Endodermal cell (in vitro differentiated cells): ENCODE results near the gene AGPAT3. TPM values are rescaled to one million over a fixed set of nuclear protein-coding genes. Genes with fewer than 3 reads are reported as not detected.

Experiments used
- DNase-seq: peaks from one replicate; pipeline ENCODE4 v3.0.0-alpha.2; 2017
- H3K27ac ChIP-seq: 2 replicates; pipeline ENCODE4 v1.5.1; 2013; ENCODE audit warnings: mild to moderate bottlenecking, low read depth, low read length, moderate library complexity
- H3K27me3 ChIP-seq: 2 replicates; pipeline ENCODE4 v1.6.1; 2013; ENCODE audit warnings: mild to moderate bottlenecking, low read length, moderate library complexity; ENCODE audit not compliant: insufficient read depth, control insufficient read depth, poor library complexity, severe bottlenecking
- H3K36me3 ChIP-seq: 2 replicates; pipeline ENCODE4 v1.7.0; 2013; ENCODE audit warnings: mild to moderate bottlenecking, low read length, moderate library complexity; ENCODE audit not compliant: control insufficient read depth, insufficient read depth
- H3K4me1 ChIP-seq: one replicate; pipeline ENCODE4 v1.7.0; 2013; ENCODE audit warnings: low read length; ENCODE audit not compliant: control insufficient read depth, insufficient read depth
- H3K4me3 ChIP-seq: 2 replicates; pipeline ENCODE4 v1.5.1; 2013; ENCODE audit warnings: mild to moderate bottlenecking, low read length, moderate library complexity
- H3K9ac ChIP-seq: 2 replicates; pipeline ENCODE4 v1.6.1; 2013; ENCODE audit warnings: mild to moderate bottlenecking, low read length, moderate library complexity; ENCODE audit not compliant: poor library complexity, severe bottlenecking; ENCODE audit errors: extremely low read depth
- H3K9me3 ChIP-seq: 2 replicates; pipeline ENCODE4 v1.6.1; 2013; ENCODE audit warnings: mild to moderate bottlenecking, low read length, moderate library complexity; ENCODE audit not compliant: control insufficient read depth
- H3K27ac Mint-ChIP-seq: 2 replicates; pipeline ENCODE4 v1.8.0; 2020; ENCODE audit warnings: mixed read lengths
- H3K27me3 Mint-ChIP-seq: 2 replicates; pipeline ENCODE4 v1.8.0; 2021; ENCODE audit warnings: mild to moderate bottlenecking, mixed read lengths; ENCODE audit not compliant: insufficient read depth
- H3K36me3 Mint-ChIP-seq: 2 replicates; pipeline ENCODE4 v1.8.0; 2020; ENCODE audit warnings: low read depth, mixed read lengths
- H3K4me1 Mint-ChIP-seq: 2 replicates; pipeline ENCODE4 v1.8.0; 2020; ENCODE audit warnings: mixed read lengths
- H3K4me3 Mint-ChIP-seq: 2 replicates; pipeline ENCODE4 v1.8.0; 2020; ENCODE audit warnings: mild to moderate bottlenecking, moderate library complexity, mixed read lengths
- H3K9me3 Mint-ChIP-seq: 2 replicates; pipeline ENCODE4 v1.8.0; 2020; ENCODE audit warnings: mild to moderate bottlenecking, mixed read lengths
- WGBS, 2 experiments: methylation state at CpG; one replicate each; pipeline versions ENCODE4 v1.1.5 to v1.1.7; 2013; ENCODE audit warnings: missing lambda C conversion rate in 2 of 2, mixed read lengths in 1 of 2; ENCODE audit not compliant: insufficient coverage in 1 of 2, insufficient read length in 1 of 2; 5-methylcytosine and 5-hydroxymethylcytosine counted together
- total RNA-seq, 2 donors: library from RNA; stranded (reverse); fragmentation: NEBNext Ultra II Directional in 1 of 2; extraction: Animal tissue kit (Norgen Biotek cat#: 25700) in 1 of 2; gene quantifications; 2 replicates in 1 of 2; 3 replicates in 1 of 2; pipeline ENCODE4 v1.2.1, GENCODE V29; 2021
- TF ChIP-seq, protein P1 (sequence below): fragments of 200-600 bp; sonication (generic); conservative IDR thresholded peaks from 2 replicates; pipeline ENCODE4 v1.5.0; 2021; ENCODE audit warnings: antibody characterized with exemption, mild to moderate bottlenecking

AGPAT3 gene
- total RNA-seq, 2 donors from 2014 or later = 44.0 to 74.4 TPM

DNA sequence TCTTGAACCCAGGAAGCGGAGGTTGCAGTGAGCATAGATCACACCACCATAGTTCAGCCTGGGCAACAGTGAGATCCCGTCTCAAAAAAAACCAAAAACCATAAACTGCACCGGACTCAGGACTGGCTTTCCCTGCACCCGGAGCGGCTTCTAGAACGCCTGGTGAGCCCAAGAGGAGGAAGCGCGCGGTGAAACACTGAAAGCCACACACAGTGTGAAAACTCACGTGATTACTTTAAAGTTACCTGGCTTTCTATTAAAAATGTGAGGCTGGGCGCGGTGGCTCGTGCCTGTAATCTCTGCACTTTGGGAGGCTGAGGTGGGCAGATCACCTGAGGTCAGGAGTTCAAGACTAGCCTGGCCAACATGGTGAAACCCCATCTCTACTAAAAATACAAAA, 140.0 kb downstream of the AGPAT3 start:
- H3K27ac ChIP-seq = no peak overlapping the region
- no peaks in the 10 kb centered on the region for H3K4me1 ChIP-seq
- no peak overlapping the region for H3K9ac ChIP-seq
- TF ChIP-seq, protein P1, sequence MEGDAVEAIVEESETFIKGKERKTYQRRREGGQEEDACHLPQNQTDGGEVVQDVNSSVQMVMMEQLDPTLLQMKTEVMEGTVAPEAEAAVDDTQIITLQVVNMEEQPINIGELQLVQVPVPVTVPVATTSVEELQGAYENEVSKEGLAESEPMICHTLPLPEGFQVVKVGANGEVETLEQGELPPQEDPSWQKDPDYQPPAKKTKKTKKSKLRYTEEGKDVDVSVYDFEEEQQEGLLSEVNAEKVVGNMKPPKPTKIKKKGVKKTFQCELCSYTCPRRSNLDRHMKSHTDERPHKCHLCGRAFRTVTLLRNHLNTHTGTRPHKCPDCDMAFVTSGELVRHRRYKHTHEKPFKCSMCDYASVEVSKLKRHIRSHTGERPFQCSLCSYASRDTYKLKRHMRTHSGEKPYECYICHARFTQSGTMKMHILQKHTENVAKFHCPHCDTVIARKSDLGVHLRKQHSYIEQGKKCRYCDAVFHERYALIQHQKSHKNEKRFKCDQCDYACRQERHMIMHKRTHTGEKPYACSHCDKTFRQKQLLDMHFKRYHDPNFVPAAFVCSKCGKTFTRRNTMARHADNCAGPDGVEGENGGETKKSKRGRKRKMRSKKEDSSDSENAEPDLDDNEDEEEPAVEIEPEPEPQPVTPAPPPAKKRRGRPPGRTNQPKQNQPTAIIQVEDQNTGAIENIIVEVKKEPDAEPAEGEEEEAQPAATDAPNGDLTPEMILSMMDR = no peak
- H3K4me3 ChIP-seq = no peak overlapping the region
- WGBS, 2 experiments = 93 to 94% methylated on average over 10 to 13 of the region's 13 CpGs
- Mint-ChIP-seq H3K4me3 (no peak overlapping the region), H3K9me3 (no peaks in the 10 kb centered on the region), H3K4me1 (peaks cover 1% of the 10 kb centered on the region), H3K27ac (no peak overlapping the region), H3K27me3 (no peaks in the 10 kb centered on the region), H3K36me3 (no peaks in the 10 kb centered on the region)
- H3K27me3 ChIP-seq = no peaks in the 10 kb centered on the region
- no peaks in the 10 kb centered on the region for H3K36me3 ChIP-seq
- H3K9me3 ChIP-seq = no peaks in the 10 kb centered on the region
- DNase-seq = no peak

DNA sequence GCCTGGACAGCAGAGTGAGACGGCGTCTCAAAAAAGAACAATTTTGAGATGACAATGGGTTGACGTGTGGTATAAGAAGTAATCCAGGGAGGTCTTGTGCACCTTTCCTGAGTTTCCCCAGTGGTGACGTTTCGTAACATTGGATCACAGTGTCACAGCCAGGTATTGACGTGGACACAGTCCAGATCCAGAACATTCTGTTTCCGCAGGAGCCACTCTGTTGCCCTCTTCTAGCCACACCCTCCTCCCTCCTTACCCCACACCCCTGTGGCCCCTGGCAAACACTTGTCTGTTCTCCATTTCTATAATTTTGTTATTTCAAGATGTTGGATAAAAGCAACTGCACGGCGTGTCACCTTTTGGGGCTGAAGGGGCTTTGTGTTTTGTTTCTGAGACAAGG, 140.6 kb downstream of the AGPAT3 start:
- no peaks in the 10 kb centered on the region for H3K36me3 Mint-ChIP-seq
- H3K9me3 ChIP-seq = no peaks in the 10 kb centered on the region
- H3K9ac ChIP-seq = no peak overlapping the region
- H3K27me3 ChIP-seq = no peaks in the 10 kb centered on the region
- no peaks in the 10 kb centered on the region for H3K27me3 Mint-ChIP-seq
- no peaks in the 10 kb centered on the region for H3K4me1 ChIP-seq
- TF ChIP-seq, protein P1 = no peak
- no peak overlapping the region for H3K27ac ChIP-seq
- H3K9me3 Mint-ChIP-seq = no peaks in the 10 kb centered on the region
- no peak overlapping the region for H3K27ac Mint-ChIP-seq
- H3K36me3 ChIP-seq = no peaks in the 10 kb centered on the region
- no peak overlapping the region for H3K4me3 Mint-ChIP-seq
- 94% methylated on average over 7 to 9 of the region's 9 CpGs for WGBS, 2 experiments
- H3K4me3 ChIP-seq = no peak overlapping the region
- no peak for DNase-seq
- H3K4me1 Mint-ChIP-seq = peaks cover 7% of the 10 kb centered on the region

DNA sequence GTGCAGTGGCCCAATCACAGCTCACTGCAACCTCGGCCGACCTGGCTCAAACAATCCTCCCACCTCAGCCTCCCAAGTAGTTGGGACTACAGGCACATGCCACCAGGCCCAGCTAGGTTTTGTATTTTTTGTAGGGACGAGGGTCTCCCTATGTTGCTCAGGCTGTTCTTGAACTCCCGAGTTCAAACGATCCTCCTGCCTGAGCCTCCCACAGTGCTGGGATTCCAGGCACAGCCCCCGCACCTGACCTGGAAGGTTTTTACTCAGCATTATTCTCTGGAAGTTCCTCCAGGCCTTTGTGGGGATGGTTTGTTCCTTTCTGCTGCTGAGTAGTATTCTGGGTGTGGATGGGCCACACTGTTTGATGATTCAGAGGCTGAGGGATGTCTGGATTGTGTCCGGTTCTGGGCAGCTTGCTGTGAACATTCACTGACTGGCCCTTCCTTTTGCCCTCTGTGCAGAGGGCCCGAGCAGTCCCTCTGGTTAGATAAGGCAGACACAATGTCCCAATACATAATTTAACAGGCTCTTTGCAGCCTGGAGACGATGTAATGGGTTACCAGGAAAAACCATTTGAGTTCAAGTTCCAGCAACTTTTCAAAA, 141.1 kb downstream of the AGPAT3 start:
- Mint-ChIP-seq H3K4me3 (no peak overlapping the region), H3K27ac (no peak overlapping the region), H3K36me3 (no peaks in the 10 kb centered on the region), H3K9me3 (no peaks in the 10 kb centered on the region), H3K27me3 (no peaks in the 10 kb centered on the region), H3K4me1 (peaks cover 10% of the 10 kb centered on the region)
- H3K4me1 ChIP-seq = peaks cover 2% of the 10 kb centered on the region
- WGBS, 2 experiments = 89 to 90% methylated on average over 8 to 9 of the region's 9 CpGs
- no peak overlapping the region for H3K4me3 ChIP-seq
- no peaks in the 10 kb centered on the region for H3K9me3 ChIP-seq
- no peak overlapping the region for H3K27ac ChIP-seq
- TF ChIP-seq, protein P1 = no peak
- no peak for DNase-seq
- no peak overlapping the region for H3K9ac ChIP-seq
- no peaks in the 10 kb centered on the region for H3K27me3 ChIP-seq
- no peaks in the 10 kb centered on the region for H3K36me3 ChIP-seq
